HEK293 (cell line): ENCODE data around the gene CACNG4.
A peak's percentile ranks its signal among the peaks of the same experiment; 100 is the strongest.

Source experiments
- CTCF ChIA-PET: fragments of 350-600 bp; formaldehyde crosslinking; extraction: SDS; loops from one replicate; lab custom pipeline; 2021; ENCODE audit warnings: antibody characterized with exemption; lab: Yijun Ruan, JAX
- POLR2A ChIA-PET: fragments of 300-600 bp; formaldehyde crosslinking; extraction: SDS; loops from one replicate; lab custom pipeline; 2020; ENCODE audit warnings: antibody characterized with exemption, inconsistent platforms; lab: Yijun Ruan, JAX
- H3K27ac ChIP-seq: fragments of 200-500 bp; sonication (Bioruptor generic); 2 replicates; pipeline ENCODE4 v1.5.1; 2014; ENCODE audit warnings: low read depth, low read length, control low read depth, inconsistent platforms; ENCODE audit errors: extremely low read depth
- H3K36me3 ChIP-seq, 2 experiments: fragments of 200-500 bp in 1 of 2; sonication (Bioruptor generic) in 1 of 2; 1 replicate in 1 of 2; 2 replicates in 1 of 2; pipeline ENCODE4 v1.5.1; 2014 to 2017; ENCODE audit warnings: inconsistent platforms in 2 of 2, low read length in 2 of 2; ENCODE audit not compliant: control insufficient read depth in 2 of 2, insufficient read depth in 1 of 2
- H3K4me1 ChIP-seq: fragments of 200-500 bp; sonication (Bioruptor generic); 2 replicates; pipeline ENCODE4 v1.5.1; 2014; ENCODE audit warnings: mild to moderate bottlenecking, low read length, inconsistent platforms; ENCODE audit not compliant: control insufficient read depth, insufficient read depth
- H3K4me3 ChIP-seq: 2 replicates; pipeline ENCODE4 v1.5.1; 2011; ENCODE audit warnings: low read depth, mild to moderate bottlenecking, control low read depth, low read length, moderate library complexity
- H3K9me3 ChIP-seq: fragments of 200-500 bp; sonication (Bioruptor generic); 2 replicates; pipeline ENCODE4 v1.5.1; 2014; ENCODE audit warnings: low read depth, low read length, inconsistent platforms; ENCODE audit not compliant: control insufficient read depth, insufficient read depth
- ATF2 ChIP-seq: fragments of 450-650 bp; formaldehyde crosslinking; IDR thresholded peaks from 2 replicates; pipeline ENCODE4 v1.5.1; 2016; ENCODE audit warnings: missing biosample characterization, missing genetic modification characterization, low read depth
- HOXC10 ChIP-seq: sonication (generic); formaldehyde crosslinking; IDR thresholded peaks from 2 replicates; pipeline ENCODE4 v1.8.1; 2023; ENCODE audit warnings: mild to moderate bottlenecking, missing genetic modification reagents
- KLF10 ChIP-seq: fragments of 450-650 bp; IDR thresholded peaks from 2 replicates; pipeline ENCODE4 v1.5.1; 2018; ENCODE audit warnings: missing biosample characterization, mild to moderate bottlenecking, missing genetic modification characterization
- KLF8 ChIP-seq: fragments of 450-650 bp; formaldehyde crosslinking; IDR thresholded peaks from 2 replicates; pipeline ENCODE4 v1.5.1; 2016; ENCODE audit warnings: missing biosample characterization, missing genetic modification characterization
- MZF1 ChIP-seq: fragments of 450-650 bp; formaldehyde crosslinking; IDR thresholded peaks from 2 replicates; pipeline ENCODE4 v1.5.1; 2017; ENCODE audit warnings: missing biosample characterization, missing genetic modification characterization, borderline replicate concordance
- PBX3 ChIP-seq: sonication (generic); formaldehyde crosslinking; IDR thresholded peaks from 2 replicates; pipeline ENCODE4 v1.8.1; 2022; ENCODE audit warnings: mild to moderate bottlenecking, moderate library complexity, missing genetic modification reagents
- PRDM10 ChIP-seq: fragments of 450-650 bp; formaldehyde crosslinking; IDR thresholded peaks from 2 replicates; pipeline ENCODE4 v1.5.1; 2016; ENCODE audit warnings: missing biosample characterization, missing genetic modification characterization
- TRIM28 ChIP-seq: IDR thresholded peaks from 2 replicates; pipeline ENCODE4 v1.6.1; 2011; ENCODE audit warnings: low read length, control low read depth, borderline replicate concordance
- ZBTB17 ChIP-seq: fragments of 450-650 bp; formaldehyde crosslinking; IDR thresholded peaks from 2 replicates; pipeline ENCODE4 v1.5.1; 2016; ENCODE audit warnings: missing biosample characterization, missing genetic modification characterization
- ZBTB48 ChIP-seq: fragments of 450-650 bp; formaldehyde crosslinking; IDR thresholded peaks from 2 replicates; pipeline ENCODE4 v1.5.1; 2016; ENCODE audit warnings: missing biosample characterization, missing genetic modification characterization
- ZFP41 ChIP-seq: fragments of 450-650 bp; formaldehyde crosslinking; IDR thresholded peaks from 2 replicates; pipeline ENCODE4 v1.5.1; 2016; ENCODE audit warnings: missing biosample characterization, missing genetic modification characterization, borderline replicate concordance
- ZNF174 ChIP-seq: fragments of 450-650 bp; formaldehyde crosslinking; IDR thresholded peaks from 2 replicates; pipeline ENCODE4 v1.5.0; 2017; ENCODE audit warnings: missing biosample characterization, mild to moderate bottlenecking, missing genetic modification characterization
- ZNF223 ChIP-seq: fragments of 450-650 bp; formaldehyde crosslinking; IDR thresholded peaks from 2 replicates; pipeline ENCODE4 v1.5.1; 2016; ENCODE audit warnings: missing biosample characterization, missing genetic modification characterization
- ZNF341 ChIP-seq: fragments of 450-650 bp; formaldehyde crosslinking; IDR thresholded peaks from 2 replicates; pipeline ENCODE4; 2016; ENCODE audit warnings: low read depth, missing biosample characterization, missing genetic modification characterization
- ZNF426 ChIP-seq: fragments of 450-650 bp; formaldehyde crosslinking; IDR thresholded peaks from 2 replicates; pipeline ENCODE4 v1.5.1; 2017; ENCODE audit warnings: missing biosample characterization, missing genetic modification characterization, mild to moderate bottlenecking, inconsistent platforms, moderate library complexity
- ZNF521 ChIP-seq: fragments of 450-650 bp; formaldehyde crosslinking; IDR thresholded peaks from 2 replicates; pipeline ENCODE4 v1.5.1; 2017; ENCODE audit warnings: missing biosample characterization, mild to moderate bottlenecking, missing genetic modification characterization
- ZNF654 ChIP-seq: fragments of 450-650 bp; formaldehyde crosslinking; IDR thresholded peaks from 2 replicates; pipeline ENCODE4 v1.5.1; 2016; ENCODE audit warnings: low read depth, missing biosample characterization, missing genetic modification characterization

The CACNG4 gene

GRCh38 chr17:67003231-67003630, 38.7 kb downstream of the CACNG4 start:
- TF ChIP-seq TRIM28 (no peak), ZNF174 (tag by site-specific recombination) (no peak), KLF8 (tag by site-specific recombination) (no peak), PRDM10 (tag by site-specific recombination) (no peak), ZNF223 (tag by site-specific recombination) (no peak), PBX3 (CRISPR knock-in tag) (no peak), ZBTB17 (tag by site-specific recombination) (peak; percentile 73), ZNF654 (tag by site-specific recombination) (no peak)
- ChIA-PET POLR2A (no interaction called here), CTCF (interaction anchor here (0.7 to 1.4 kb wide), 2 partner anchors 19 to 779 kb away, joined by 3 read pairs; no protein-coding TSS in a partner anchor)

DNA sequence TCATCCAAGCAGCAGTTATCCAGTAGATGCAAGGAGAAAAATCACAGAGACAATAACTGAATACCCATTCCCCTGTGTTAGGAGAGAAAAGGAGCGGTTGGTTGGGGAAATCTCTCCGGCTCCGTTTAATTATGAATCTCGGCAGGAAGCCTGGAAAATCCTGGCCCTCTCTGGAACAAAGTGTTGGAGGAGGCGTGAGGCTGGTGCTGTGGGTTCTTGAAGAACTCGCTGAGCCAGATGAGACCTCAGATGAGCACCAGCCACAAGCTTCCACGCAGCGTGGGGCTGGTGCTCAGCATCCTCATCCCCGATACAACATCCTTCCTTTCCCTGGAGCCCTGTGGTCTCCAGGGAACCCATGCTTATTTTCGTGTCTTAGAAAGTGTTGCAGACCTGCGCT, 39.7 kb downstream of the CACNG4 start:
- CTCF ChIA-PET: interaction anchor here (0.5 to 1.4 kb wide), 2 partner anchors 18 to 1648 kb away, joined by 3 read pairs; no protein-coding TSS in a partner anchor
- no peak overlapping the region for H3K27ac ChIP-seq
- POLR2A ChIA-PET: no interaction called here
- no peaks in the 10 kb centered on the region for H3K9me3 ChIP-seq
- H3K36me3 ChIP-seq: no peaks in the 10 kb centered on the region
- no peaks in the 10 kb centered on the region for H3K4me1 ChIP-seq
- TF ChIP-seq ZNF521 (no peak), ZNF341 (tag by site-specific recombination) (no peak), KLF10 (no peak), MZF1 (tag by site-specific recombination) (no peak), ZFP41 (tag by site-specific recombination) (no peak), HOXC10 (CRISPR knock-in tag) (no peak), ZBTB48 (tag by site-specific recombination) (no peak)
- no peak overlapping the region for H3K4me3 ChIP-seq

More at GRCh38 chr17:67003231-67003630, 38.7 kb downstream of the CACNG4 start:
- H3K27ac ChIP-seq: no peak overlapping the region
- no peaks in the 10 kb centered on the region for H3K36me3 ChIP-seq
- H3K4me1 ChIP-seq: no peaks in the 10 kb centered on the region
- H3K4me3 ChIP-seq: no peak overlapping the region
- no peaks in the 10 kb centered on the region for H3K9me3 ChIP-seq

- Histone ChIP-seq H3K4me3 (no peak overlapping the region), H3K27ac (no peak overlapping the region), H3K9me3 (no peaks in the 10 kb centered on the region), H3K4me1 (no peaks in the 10 kb centered on the region), H3K36me3 (no peaks in the 10 kb centered on the region)
- CTCF ChIA-PET: no interaction called here
- TF ChIP-seq ZNF426 (no peak), ATF2 (tag by site-specific recombination) (0 out of 2 replicates have a peak, but pooled peaks have one; percentile 49)
- POLR2A ChIA-PET: no interaction called here
Observed at GRCh38 chr17:67007266-67007665, 42.8 kb downstream of the CACNG4 start.
